ENCODE data around the gene LACC1. TPM values are rescaled to one million over a fixed set of nuclear protein-coding genes. Genes with fewer than 3 reads are reported as not detected.

Gene LACC1
- total RNA-seq, 1 experiment from 2014 or later, result 3.7 TPM

- Histone ChIP-seq H4K91ac (ENCODE audit: insufficient read length, low read depth, low read length) (no peak overlapping the region), H2AK5ac (ENCODE audit: insufficient read length, low read length) (no peak overlapping the region), H2BK15ac (ENCODE audit: low read depth, low read length) (no peak overlapping the region), H4K5ac (ENCODE audit: insufficient read length, low read depth, low read length) (no peak overlapping the region), H2BK20ac (ENCODE audit: low read depth, low read length, poor library complexity, severe bottlenecking) (no peak overlapping the region), H3K4me1 (ENCODE audit: insufficient read depth, low read length) (no peaks in the 10 kb centered on the region), H3K79me2 (ENCODE audit: insufficient read depth, low read length) (no peaks in the 10 kb centered on the region), H3K9ac (ENCODE audit: extremely low read depth, insufficient read length, low read length) (no peak overlapping the region), H3K56ac (ENCODE audit: insufficient read length, low read depth, low read length) (no peak overlapping the region), H2BK12ac (ENCODE audit: insufficient read length, low read depth, low read length) (no peak overlapping the region), H4K20me1 (ENCODE audit: control insufficient read depth, insufficient read depth, insufficient read length) (no peaks in the 10 kb centered on the region), H2BK120ac (ENCODE audit: low read depth, low read length, poor library complexity, severe bottlenecking) (no peak overlapping the region), H3K23ac (ENCODE audit: insufficient read length, low read depth, low read length) (no peak overlapping the region), H3T11ph (ENCODE audit: low read length) (no peak overlapping the region), H3K18ac (ENCODE audit: insufficient read length, low read depth, low read length) (no peak overlapping the region), H3K27ac (ENCODE audit: insufficient read length, low read depth, low read length) (no peak overlapping the region), H3K4ac (ENCODE audit: low read depth, low read length) (no peak overlapping the region), H2BK5ac (ENCODE audit: insufficient read length, low read length) (no peak overlapping the region), H3K79me1 (ENCODE audit: insufficient read depth, low read depth, low read length, poor library complexity, severe bottlenecking) (no peaks in the 10 kb centered on the region), H3K27me3 (ENCODE audit: insufficient read depth, low read length) (no peaks in the 10 kb centered on the region), H2AFZ (ENCODE audit: low read length) (no peak overlapping the region), H3K23me2 (ENCODE audit: insufficient read length, low read depth, low read length, poor library complexity, severe bottlenecking) (no peaks in the 10 kb centered on the region), H3K4me2 (ENCODE audit: insufficient read depth, insufficient read length, low read length) (no peak overlapping the region), H3K14ac (ENCODE audit: insufficient read depth, low read length) (no peak overlapping the region), H3K9me3 (ENCODE audit: control insufficient read depth, low read depth, low read length) (no peaks in the 10 kb centered on the region), H4K8ac (replicated peaks; ENCODE audit: insufficient read length, low read depth, low read length) (no peak overlapping the region)
- Mint-ChIP-seq H3K27me3 (ENCODE audit: low read depth) (no peaks in the 10 kb centered on the region), H3K36me3 (ENCODE audit: insufficient read depth in 1 of 3, low read depth in 3 of 3) (peaks cover 11 to 28% (median 14%) of the 10 kb centered on the region in 3 experiments), H3K4me1 (peaks cover 5 to 18% of the 10 kb centered on the region in 2 experiments), H3K27ac (no peak overlapping the region), H3K9me3 (peaks cover 4 to 10% of the 10 kb centered on the region in 2 experiments; a peak in 3 of 5 replicates), H3K4me3 (no peak overlapping the region)
- DNase-seq, result no peak
- no peak for TF ChIP-seq CTCF (conservative IDR thresholded peaks at IDR 0.05)
- WGBS (ENCODE audit: extremely low coverage, insufficient read length, low lambda C conversion rate), result no CpG with 5 or more reads among the region's 4 CpGs
These were observed 14.8 kb upstream of the LACC1 start for GRCh38 chr13:43864921-43865320.

All from H9 (cell line).